PC-3 (cell line): ENCODE data around the gene TBC1D14.

Experiments
- CTCF ChIP-seq: fragments of 300-600 bp; sonication (generic); conservative IDR thresholded peaks from 2 replicates; pipeline ENCODE4 v1.5.1; 2017; ENCODE audit warnings: antibody characterized with exemption, low read depth, mild to moderate bottlenecking, low read length
- EZH2 ChIP-seq: fragments of 300-600 bp; sonication (generic); IDR thresholded peaks from one replicate; pipeline ENCODE4 v1.6.1; 2017; ENCODE audit warnings: antibody characterized with exemption, mild to moderate bottlenecking, low read length; ENCODE audit not compliant: unreplicated experiment

- TF ChIP-seq CTCF (no peak), EZH2 (no peak)
Measured at GRCh38 chr4:6898763-6899162, 10.9 kb upstream of the TBC1D14 start.
